GM18868 (cell line): Measurements from ENCODE around the gene ACAT2.
A peak's percentile ranks its signal among the peaks of the same experiment; 100 is the strongest.
"Not testable (repeated sequence)": the region's sequence is repeated elsewhere in the genome, so short reads cannot be mapped to it uniquely, and the experiment has no call there.

Experiments
- ATAC-seq: cut with Tn5 transposase; IDR thresholded peaks from one replicate; pipeline ENCODE4 v1.9.1; 2021; ENCODE audit warnings: mild to moderate bottlenecking, moderate library complexity; ENCODE audit not compliant: unreplicated experiment

The ACAT2 gene

GRCh38 chr6:159762681-159763293, 942 bp downstream of the ACAT2 start:
- ATAC-seq: no peak

GRCh38 chr6:159766906-159767305, 5.1 kb downstream of the ACAT2 start:
- ATAC-seq: no peak

- no peak for ATAC-seq
Measured at GRCh38 chr6:159769470-159769869, 7.6 kb downstream of the ACAT2 start.

- no peak for ATAC-seq
Measured at GRCh38 chr6:159772196-159772595, 10.4 kb downstream of the ACAT2 start.

GRCh38 chr6:159777240-159777904, 15.5 kb downstream of the ACAT2 start:
- no peak for ATAC-seq

- no peak for ATAC-seq
Measured at GRCh38 chr6:159778131-159778530, 16.3 kb downstream of the ACAT2 start.

- ATAC-seq: no peak
Measured at GRCh38 chr6:159778542-159779103, 16.8 kb downstream of the ACAT2 start.

- no peak for ATAC-seq
Measured at GRCh38 chr6:159788276-159788675, 26.4 kb downstream of the ACAT2 start.

- ATAC-seq: no peak
Measured at GRCh38 chr6:159788753-159789376, 27.0 kb downstream of the ACAT2 start.

- ATAC-seq: peak; percentile 74
Measured at GRCh38 chr6:159789377-159790148, 27.7 kb downstream of the ACAT2 start, which contains the start of gene TCP1. Gene TCP1 (minus strand): TSS chr6:159789602. CDS start chr6:159789468, 134 bp downstream.

- peak; percentile 85 for ATAC-seq
Measured at GRCh38 chr6:159790149-159790955, 28.5 kb downstream of the ACAT2 start, which contains the start of gene MRPL18. Gene MRPL18 (plus strand): TSS chr6:159790467. CDS start chr6:159790588, 121 bp downstream.

- no peak for ATAC-seq
Measured at GRCh38 chr6:159790956-159791598, 29.2 kb downstream of the ACAT2 start.

GRCh38 chr6:159794976-159795375, 33.1 kb downstream of the ACAT2 start:
- not testable (repeated sequence) for ATAC-seq

- no peak for ATAC-seq
Measured at GRCh38 chr6:159797554-159797953, 35.7 kb downstream of the ACAT2 start.

- ATAC-seq: no peak
Measured at GRCh38 chr6:159800141-159800865, 38.5 kb downstream of the ACAT2 start, which contains the start of gene PNLDC1. Gene PNLDC1 (plus strand): TSS chr6:159800276. CDS start chr6:159800308, 32 bp downstream.

- ATAC-seq: no peak
Measured at GRCh38 chr6:159801935-159802334, 40.1 kb downstream of the ACAT2 start.

- ATAC-seq: no peak
Measured at GRCh38 chr6:159804504-159804903, 42.7 kb downstream of the ACAT2 start.

GRCh38 chr6:159805440-159806020, 43.7 kb downstream of the ACAT2 start:
- ATAC-seq: no peak
